ENCODE measurements around the gene PSAT1. TPM values are rescaled to one million over a fixed set of nuclear protein-coding genes. Genes with fewer than 3 reads are reported as not detected.

Gene PSAT1
- total RNA-seq, 1 experiment from 2014 or later, result 69.5 TPM

GRCh38 chr9:78356634-78357033 lies 59.7 kb downstream of the PSAT1 start:
- intact Hi-C loops (cut with micrococcal nuclease; ENCODE audit: unreplicated experiment), result no loop called here
- BruUV-seq (replicated peaks), result no TSS peak

GRCh38 chr9:78357165-78357873 lies 60.4 kb downstream of the PSAT1 start:
- Mint-ChIP-seq H3K27ac (ENCODE audit: unreplicated experiment) (no peak overlapping the region), H3K36me3 (ENCODE audit: insufficient read depth, unreplicated experiment) (no peaks in the 10 kb centered on the region), H3K27me3 (ENCODE audit: unreplicated experiment) (no peaks in the 10 kb centered on the region), H3K9me3 (ENCODE audit: low read depth, unreplicated experiment) (no peaks in the 10 kb centered on the region), H3K4me3 (ENCODE audit: low read depth, unreplicated experiment) (no peak overlapping the region), H3K4me1 (ENCODE audit: low read depth, unreplicated experiment) (no peaks in the 10 kb centered on the region)
- TF ChIP-seq CTCF (IDR thresholded peaks at IDR 0.05; ENCODE audit: unreplicated experiment), result no peak
- no TSS peak for BruUV-seq (replicated peaks)
- intact Hi-C loops (cut with micrococcal nuclease; ENCODE audit: unreplicated experiment), result no loop called here
- DNase-seq, result no peak
- CTCF ChIA-PET, result no interaction called here

More at GRCh38 chr9:78356634-78357033, 59.7 kb downstream of the PSAT1 start:
- Mint-ChIP-seq H3K9me3 (ENCODE audit: low read depth, unreplicated experiment) (no peaks in the 10 kb centered on the region), H3K27ac (ENCODE audit: unreplicated experiment) (no peak overlapping the region), H3K27me3 (ENCODE audit: unreplicated experiment) (no peaks in the 10 kb centered on the region), H3K4me3 (ENCODE audit: low read depth, unreplicated experiment) (no peak overlapping the region), H3K36me3 (ENCODE audit: insufficient read depth, unreplicated experiment) (no peaks in the 10 kb centered on the region), H3K4me1 (ENCODE audit: low read depth, unreplicated experiment) (no peaks in the 10 kb centered on the region)
- no peak for TF ChIP-seq CTCF (IDR thresholded peaks at IDR 0.05; ENCODE audit: unreplicated experiment)
- no peak for DNase-seq
- CTCF ChIA-PET, result no interaction called here

GRCh38 chr9:78358329-78359051 lies 61.6 kb downstream of the PSAT1 start:
- no peak for TF ChIP-seq CTCF (IDR thresholded peaks at IDR 0.05; ENCODE audit: unreplicated experiment)
- H3K4me3 Mint-ChIP-seq (ENCODE audit: low read depth, unreplicated experiment), result no peak overlapping the region
- no peaks in the 10 kb centered on the region for H3K36me3 Mint-ChIP-seq (ENCODE audit: insufficient read depth, unreplicated experiment)
- DNase-seq, result no peak
- BruUV-seq (replicated peaks), result no TSS peak
- CTCF ChIA-PET, result no interaction called here
- H3K27me3 Mint-ChIP-seq (ENCODE audit: unreplicated experiment), result no peaks in the 10 kb centered on the region
- no peaks in the 10 kb centered on the region for H3K9me3 Mint-ChIP-seq (ENCODE audit: low read depth, unreplicated experiment)
- intact Hi-C loops (cut with micrococcal nuclease; ENCODE audit: unreplicated experiment), result no loop called here
- no peak overlapping the region for H3K27ac Mint-ChIP-seq (ENCODE audit: unreplicated experiment)
- H3K4me1 Mint-ChIP-seq (ENCODE audit: low read depth, unreplicated experiment), result no peaks in the 10 kb centered on the region

GRCh38 chr9:78363221-78363620 lies 66.3 kb downstream of the PSAT1 start:
- Mint-ChIP-seq H3K36me3 (ENCODE audit: insufficient read depth, unreplicated experiment) (no peaks in the 10 kb centered on the region), H3K27ac (ENCODE audit: unreplicated experiment) (no peak overlapping the region), H3K4me1 (ENCODE audit: low read depth, unreplicated experiment) (no peaks in the 10 kb centered on the region), H3K9me3 (ENCODE audit: low read depth, unreplicated experiment) (no peaks in the 10 kb centered on the region), H3K27me3 (ENCODE audit: unreplicated experiment) (no peaks in the 10 kb centered on the region), H3K4me3 (ENCODE audit: low read depth, unreplicated experiment) (no peak overlapping the region)
- no peak for DNase-seq
- BruUV-seq (replicated peaks), result no TSS peak
- intact Hi-C loops (cut with micrococcal nuclease; ENCODE audit: unreplicated experiment), result no loop called here
- CTCF ChIA-PET, result no interaction called here
- no peak for TF ChIP-seq CTCF (IDR thresholded peaks at IDR 0.05; ENCODE audit: unreplicated experiment)

All from Calu3 (cell line).